Nephron progenitor cell (in vitro differentiated cells): Measurements from ENCODE around the gene HIVEP2.

Source experiments
- DNase-seq: peaks from one replicate; pipeline ENCODE4 v3.0.0; 2021
- H3K27ac Mint-ChIP-seq: 2 replicates; pipeline ENCODE4 v1.8.0; 2021; ENCODE audit warnings: mild to moderate bottlenecking, moderate library complexity, mixed read lengths
- H3K27me3 Mint-ChIP-seq: 2 replicates; pipeline ENCODE4 v1.8.0; 2021; ENCODE audit warnings: mild to moderate bottlenecking, low read depth, mixed read lengths; ENCODE audit not compliant: poor library complexity
- H3K36me3 Mint-ChIP-seq: 2 replicates; pipeline ENCODE4 v1.8.0; 2021; ENCODE audit warnings: low read depth, mixed read lengths
- H3K4me1 Mint-ChIP-seq: 2 replicates; pipeline ENCODE4 v1.8.0; 2021; ENCODE audit warnings: mixed read lengths
- H3K4me3 Mint-ChIP-seq: 2 replicates; pipeline ENCODE4 v1.8.0; 2021; ENCODE audit warnings: mild to moderate bottlenecking, moderate library complexity, mixed read lengths
- H3K9me3 Mint-ChIP-seq: 2 replicates; pipeline ENCODE4 v1.8.0; 2021; ENCODE audit warnings: mild to moderate bottlenecking, moderate library complexity, mixed read lengths
- TF ChIP-seq, protein P1 (sequence below): fragments of 200-600 bp; sonication (generic); IDR thresholded peaks from 2 replicates; pipeline ENCODE4 v1.5.0; 2021; ENCODE audit warnings: antibody characterized with exemption

The HIVEP2 gene

DNA sequence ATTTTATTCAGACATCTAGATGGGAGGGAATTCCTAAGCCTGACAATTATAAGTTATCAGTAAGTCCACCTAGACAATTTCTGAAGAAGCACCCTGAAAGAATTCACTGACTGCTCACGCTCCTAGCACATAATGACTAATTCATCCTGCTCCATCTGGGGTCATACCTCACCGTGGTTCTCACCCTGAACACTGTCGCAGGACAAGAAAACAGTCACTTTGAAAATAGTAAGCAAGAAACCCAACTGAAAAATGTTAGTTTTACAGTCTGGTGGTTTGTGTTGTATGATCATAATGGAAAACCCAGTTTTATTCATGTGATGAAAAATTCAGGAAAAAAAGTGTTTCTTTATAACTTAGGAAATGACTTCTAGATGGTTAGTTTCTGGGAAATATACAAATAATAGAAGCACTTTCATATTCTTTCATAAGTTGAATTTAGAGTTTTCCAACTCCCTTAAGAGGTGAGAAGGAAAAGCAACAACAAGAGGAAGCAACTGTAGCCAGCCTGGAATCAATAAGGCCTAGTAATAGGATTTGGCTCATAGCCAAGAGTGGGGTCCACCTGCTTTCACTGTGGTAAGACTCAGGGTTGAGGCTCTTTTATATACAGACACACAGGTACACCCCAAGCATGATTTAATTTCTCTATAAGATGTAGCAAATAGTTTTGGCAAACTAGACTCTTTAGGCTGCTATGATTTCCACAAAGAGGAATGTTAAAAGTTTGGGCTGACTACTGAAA, 94.1 kb downstream of the HIVEP2 start:
- Mint-ChIP-seq H3K4me3 (no peak overlapping the region), H3K4me1 (peaks cover 54% of the 10 kb centered on the region), H3K27me3 (peaks cover 3% of the 10 kb centered on the region), H3K36me3 (no peaks in the 10 kb centered on the region), H3K27ac (no peak overlapping the region), H3K9me3 (no peaks in the 10 kb centered on the region)
- TF ChIP-seq, protein P1, sequence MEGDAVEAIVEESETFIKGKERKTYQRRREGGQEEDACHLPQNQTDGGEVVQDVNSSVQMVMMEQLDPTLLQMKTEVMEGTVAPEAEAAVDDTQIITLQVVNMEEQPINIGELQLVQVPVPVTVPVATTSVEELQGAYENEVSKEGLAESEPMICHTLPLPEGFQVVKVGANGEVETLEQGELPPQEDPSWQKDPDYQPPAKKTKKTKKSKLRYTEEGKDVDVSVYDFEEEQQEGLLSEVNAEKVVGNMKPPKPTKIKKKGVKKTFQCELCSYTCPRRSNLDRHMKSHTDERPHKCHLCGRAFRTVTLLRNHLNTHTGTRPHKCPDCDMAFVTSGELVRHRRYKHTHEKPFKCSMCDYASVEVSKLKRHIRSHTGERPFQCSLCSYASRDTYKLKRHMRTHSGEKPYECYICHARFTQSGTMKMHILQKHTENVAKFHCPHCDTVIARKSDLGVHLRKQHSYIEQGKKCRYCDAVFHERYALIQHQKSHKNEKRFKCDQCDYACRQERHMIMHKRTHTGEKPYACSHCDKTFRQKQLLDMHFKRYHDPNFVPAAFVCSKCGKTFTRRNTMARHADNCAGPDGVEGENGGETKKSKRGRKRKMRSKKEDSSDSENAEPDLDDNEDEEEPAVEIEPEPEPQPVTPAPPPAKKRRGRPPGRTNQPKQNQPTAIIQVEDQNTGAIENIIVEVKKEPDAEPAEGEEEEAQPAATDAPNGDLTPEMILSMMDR: no peak
- no peak for DNase-seq

DNA sequence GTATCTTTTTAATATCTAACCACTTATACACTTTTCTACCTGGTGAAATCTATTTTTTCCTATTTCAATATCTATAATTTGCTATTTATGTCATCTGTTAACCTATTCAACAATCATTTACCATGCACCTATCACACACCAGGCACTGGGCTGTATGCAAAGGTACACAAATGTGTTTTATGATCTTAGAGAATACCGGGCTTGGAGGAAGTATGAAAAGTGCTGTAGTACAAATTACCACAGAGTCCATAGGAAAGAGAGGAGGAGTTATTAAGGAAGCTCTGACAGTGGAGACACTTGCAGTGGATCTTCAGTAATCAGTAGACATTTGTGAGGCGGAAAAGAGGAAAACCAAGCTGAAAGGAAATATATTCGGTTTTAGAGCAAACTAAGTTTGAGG, 96.0 kb downstream of the HIVEP2 start:
- H3K27me3 Mint-ChIP-seq: peaks cover 3% of the 10 kb centered on the region
- no peak overlapping the region for H3K4me3 Mint-ChIP-seq
- peaks cover 54% of the 10 kb centered on the region for H3K4me1 Mint-ChIP-seq
- no peaks in the 10 kb centered on the region for H3K36me3 Mint-ChIP-seq
- TF ChIP-seq, protein P1: no peak
- DNase-seq: no peak
- H3K27ac Mint-ChIP-seq: peak overlapping the region; percentile 12
- H3K9me3 Mint-ChIP-seq: no peaks in the 10 kb centered on the region

DNA sequence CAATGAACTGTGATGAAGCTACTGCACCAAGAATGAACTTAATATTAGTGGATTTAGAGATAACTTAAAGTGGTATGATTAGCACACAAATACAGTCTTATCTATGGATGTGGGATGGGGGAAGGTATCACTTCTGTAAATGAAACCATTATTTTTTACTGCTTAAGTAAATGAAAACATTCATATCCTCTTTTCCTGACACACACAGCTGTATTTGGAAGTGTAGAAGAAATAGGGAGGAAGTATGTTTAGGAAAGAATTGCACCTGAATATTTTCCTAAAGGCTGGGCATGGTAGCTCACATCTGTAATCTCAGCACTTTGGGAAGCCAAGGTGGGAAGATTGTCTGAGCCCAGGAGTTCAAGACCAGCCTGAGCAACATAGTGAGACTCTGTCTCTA, 96.8 kb downstream of the HIVEP2 start:
- H3K27ac Mint-ChIP-seq: no peak overlapping the region
- H3K27me3 Mint-ChIP-seq: no peaks in the 10 kb centered on the region
- no peak for DNase-seq
- H3K9me3 Mint-ChIP-seq: no peaks in the 10 kb centered on the region
- TF ChIP-seq, protein P1: no peak
- no peak overlapping the region for H3K4me3 Mint-ChIP-seq
- H3K4me1 Mint-ChIP-seq: peaks cover 47% of the 10 kb centered on the region
- no peaks in the 10 kb centered on the region for H3K36me3 Mint-ChIP-seq

DNA sequence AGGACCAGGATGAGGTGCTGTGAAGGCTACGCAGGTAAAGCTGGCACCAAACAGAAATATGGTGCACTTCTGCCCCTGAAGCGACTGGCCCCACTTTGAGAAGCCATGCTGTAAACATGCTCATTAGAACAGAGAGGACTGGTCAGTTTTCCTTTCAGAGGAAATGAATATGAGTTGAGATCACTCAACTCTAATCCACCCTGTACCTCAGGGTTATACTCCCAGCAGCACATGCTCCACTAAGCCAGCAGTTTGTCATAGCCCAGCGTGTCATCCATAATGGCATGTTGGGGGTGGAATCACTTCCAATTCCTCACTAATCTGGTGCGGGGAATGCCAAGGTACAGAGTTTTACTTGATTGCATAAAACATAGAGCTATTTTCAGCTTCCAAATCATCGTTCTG, 98.1 kb downstream of the HIVEP2 start:
- peak overlapping the region; percentile 79 for H3K4me3 Mint-ChIP-seq
- DNase-seq: no peak

DNA sequence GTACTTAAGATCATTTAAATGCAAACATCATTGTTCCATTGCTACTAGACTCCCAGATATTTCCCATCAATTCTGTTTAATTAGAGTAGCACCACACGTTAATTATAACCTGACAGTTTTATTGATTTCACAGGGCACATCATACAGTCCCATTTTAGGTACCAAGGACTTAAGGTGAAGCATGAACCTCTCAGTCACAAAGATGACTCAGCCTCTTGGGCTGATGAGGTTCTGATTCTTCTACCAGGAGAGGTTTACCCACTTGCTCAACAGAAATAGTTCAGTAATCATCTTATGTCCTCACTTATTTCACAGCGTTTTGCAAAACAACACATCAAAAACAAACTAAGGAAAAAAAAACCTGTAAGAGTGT, 98.5 kb downstream of the HIVEP2 start:
- H3K27ac Mint-ChIP-seq: peak overlapping the region; percentile 51

More for the DNA sequence above, 98.1 kb downstream of the HIVEP2 start:
- Mint-ChIP-seq H3K4me1 (peaks cover 54% of the 10 kb centered on the region), H3K36me3 (peaks cover under 1% of the 10 kb centered on the region), H3K27ac (no peak overlapping the region), H3K9me3 (no peaks in the 10 kb centered on the region), H3K27me3 (no peaks in the 10 kb centered on the region)
- TF ChIP-seq, protein P1: no peak

More for the DNA sequence above, 98.5 kb downstream of the HIVEP2 start:
- DNase-seq: no peak
- H3K4me3 Mint-ChIP-seq: peak overlapping the region; percentile 79
- H3K9me3 Mint-ChIP-seq: no peaks in the 10 kb centered on the region
- H3K36me3 Mint-ChIP-seq: peaks cover 5% of the 10 kb centered on the region
- TF ChIP-seq, protein P1: no peak
- H3K4me1 Mint-ChIP-seq: peaks cover 57% of the 10 kb centered on the region
- H3K27me3 Mint-ChIP-seq: no peaks in the 10 kb centered on the region
